GM23248 (cell line): ENCODE measurements around the gene TSPAN9.

Experiments used
- EZH2 ChIP-seq: fragments of 200-600 bp; sonication (generic); IDR thresholded peaks from 2 replicates; pipeline ENCODE4 v1.6.1; 2018; ENCODE audit warnings: antibody characterized with exemption, mild to moderate bottlenecking; ENCODE audit not compliant: insufficient read depth, poor library complexity, severe bottlenecking
- EZH2phosphoT487 ChIP-seq: fragments of 200-600 bp; sonication (generic); IDR thresholded peaks from 2 replicates; pipeline ENCODE4 v1.6.1; 2018; ENCODE audit warnings: antibody characterized with exemption, moderate library complexity, mild to moderate bottlenecking, low read depth; ENCODE audit not compliant: insufficient read depth

DNA sequence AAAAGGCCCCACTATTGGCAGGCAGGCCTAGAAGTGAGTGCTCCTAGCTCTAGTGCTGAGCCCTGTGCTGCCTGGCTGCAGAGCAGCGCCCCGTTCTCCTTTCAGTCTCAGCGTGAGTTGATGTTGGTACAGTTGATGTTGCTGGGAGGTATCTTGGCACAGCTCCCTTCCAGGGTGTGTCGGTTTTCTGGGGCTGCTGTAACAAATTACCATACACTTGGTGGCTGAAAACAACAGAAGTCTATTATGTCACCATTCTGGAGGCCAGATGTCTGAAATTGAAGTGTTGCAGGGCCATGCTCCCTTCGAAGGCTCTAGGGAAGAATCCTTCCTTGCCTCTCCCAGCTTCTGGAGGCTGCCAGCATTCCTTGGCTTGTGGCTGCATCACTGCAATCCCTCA lies 151.4 kb downstream of the TSPAN9 start:
- TF ChIP-seq EZH2 (no peak), EZH2phosphoT487 (no peak)
